IPS-NIHi7 (cell line): Measurements from ENCODE around the gene TUBB1.

Source experiments
- DNase-seq: peaks from one replicate; pipeline ENCODE4 v3.0.0; 2012; ENCODE audit warnings: mixed read lengths; ENCODE audit errors: extremely low spot score

The TUBB1 gene

GRCh38 chr20:58989196-58989595 is 30.0 kb upstream of the TUBB1 start:
- no peak for DNase-seq

- DNase-seq, result no peak
Observed at GRCh38 chr20:58990651-58991445, 28.4 kb upstream of the TUBB1 start.

GRCh38 chr20:58991715-58992114 is 27.5 kb upstream of the TUBB1 start:
- DNase-seq, result no peak

GRCh38 chr20:58992911-58993310 is 26.3 kb upstream of the TUBB1 start:
- DNase-seq, result no peak

- no peak for DNase-seq
Observed at GRCh38 chr20:58993332-58994248, 25.6 kb upstream of the TUBB1 start.

- no peak for DNase-seq
Observed at GRCh38 chr20:58994390-58995159, 24.7 kb upstream of the TUBB1 start.

- DNase-seq, result no peak
Observed at GRCh38 chr20:58995461-58996225, 23.6 kb upstream of the TUBB1 start.

GRCh38 chr20:58996226-58996611 is 23.0 kb upstream of the TUBB1 start:
- DNase-seq, result no peak

GRCh38 chr20:58997141-58997770 is 22.0 kb upstream of the TUBB1 start:
- no peak for DNase-seq

GRCh38 chr20:58998656-58999055 is 20.6 kb upstream of the TUBB1 start:
- DNase-seq, result no peak

- no peak for DNase-seq
Observed at GRCh38 chr20:59000326-59000725, 18.9 kb upstream of the TUBB1 start.

- no peak for DNase-seq
Observed at GRCh38 chr20:59001068-59001448, 18.2 kb upstream of the TUBB1 start.

GRCh38 chr20:59001449-59002171 is 17.6 kb upstream of the TUBB1 start:
- DNase-seq, result no peak

- no peak for DNase-seq
Observed at GRCh38 chr20:59002388-59002787, 16.8 kb upstream of the TUBB1 start.

GRCh38 chr20:59002874-59003399 is 16.3 kb upstream of the TUBB1 start:
- DNase-seq, result no peak

GRCh38 chr20:59003836-59004492 is 15.3 kb upstream of the TUBB1 start:
- no peak for DNase-seq

- DNase-seq, result no peak
Observed at GRCh38 chr20:59004493-59004762, 14.8 kb upstream of the TUBB1 start.

- no peak for DNase-seq
Observed at GRCh38 chr20:59004763-59005522, 14.3 kb upstream of the TUBB1 start.
